ENCODE data around the gene MIOX. TPM values are rescaled to one million over a fixed set of nuclear protein-coding genes. Genes with fewer than 3 reads are reported as not detected.
A peak's percentile ranks its signal among the peaks of the same experiment; 100 is the strongest.

Gene MIOX
- total RNA-seq, 1 donor from 2014 or later, result 0.99 TPM

GRCh38 chr22:50522806-50523438 lies 36.3 kb downstream of the MIOX start:
- Mint-ChIP-seq H3K4me3 (ENCODE audit: unreplicated experiment) (no peak overlapping the region), H3K27ac (ENCODE audit: unreplicated experiment) (no peak overlapping the region), H3K4me1 (ENCODE audit: low read depth) (peaks cover 34% of the 10 kb centered on the region), H3K27me3 (ENCODE audit: low read depth) (no peaks in the 10 kb centered on the region), H3K36me3 (ENCODE audit: low read depth) (peaks cover 7% of the 10 kb centered on the region), H3K9me3 (ENCODE audit: low read depth) (no peaks in the 10 kb centered on the region)
- no peak for TF ChIP-seq CTCF (IDR thresholded peaks at IDR 0.05)
- no peak for DNase-seq (ENCODE audit: low spot score)

- no peaks in the 10 kb centered on the region for H3K9me3 Mint-ChIP-seq (ENCODE audit: low read depth)
- H3K36me3 Mint-ChIP-seq (ENCODE audit: low read depth), result peaks cover 7% of the 10 kb centered on the region
- no peak for DNase-seq (ENCODE audit: low spot score)
- no peak overlapping the region for H3K4me3 Mint-ChIP-seq (ENCODE audit: unreplicated experiment)
- TF ChIP-seq CTCF (IDR thresholded peaks at IDR 0.05), result no peak
- peaks cover 39% of the 10 kb centered on the region for H3K4me1 Mint-ChIP-seq (ENCODE audit: low read depth)
- H3K27me3 Mint-ChIP-seq (ENCODE audit: low read depth), result no peaks in the 10 kb centered on the region
- no peak overlapping the region for H3K27ac Mint-ChIP-seq (ENCODE audit: unreplicated experiment)
Observed at GRCh38 chr22:50523458-50523805, 36.8 kb downstream of the MIOX start.

- Mint-ChIP-seq H3K36me3 (ENCODE audit: low read depth) (peaks cover 7% of the 10 kb centered on the region), H3K27ac (ENCODE audit: unreplicated experiment) (peak overlapping the region; percentile 89), H3K4me3 (ENCODE audit: unreplicated experiment) (peak overlapping the region; percentile 95), H3K27me3 (ENCODE audit: low read depth) (no peaks in the 10 kb centered on the region), H3K4me1 (ENCODE audit: low read depth) (peaks cover 46% of the 10 kb centered on the region), H3K9me3 (ENCODE audit: low read depth) (no peaks in the 10 kb centered on the region)
- no peak for TF ChIP-seq CTCF (IDR thresholded peaks at IDR 0.05)
- DNase-seq (ENCODE audit: low spot score), result peak; percentile 50
Observed at GRCh38 chr22:50523806-50524675, 37.4 kb downstream of the MIOX start.

GRCh38 chr22:50524676-50525103 lies 38.0 kb downstream of the MIOX start:
- Mint-ChIP-seq H3K4me1 (ENCODE audit: low read depth) (peaks cover 46% of the 10 kb centered on the region), H3K27me3 (ENCODE audit: low read depth) (no peaks in the 10 kb centered on the region), H3K9me3 (ENCODE audit: low read depth) (no peaks in the 10 kb centered on the region), H3K27ac (ENCODE audit: unreplicated experiment) (peak overlapping the region; percentile 89), H3K4me3 (ENCODE audit: unreplicated experiment) (peak overlapping the region; percentile 95), H3K36me3 (ENCODE audit: low read depth) (peaks cover 4% of the 10 kb centered on the region)
- peak; percentile 69 for DNase-seq (ENCODE audit: low spot score)
- no peak for TF ChIP-seq CTCF (IDR thresholded peaks at IDR 0.05)

GRCh38 chr22:50525104-50525857 lies 38.6 kb downstream of the MIOX start, which contains the start of gene SCO2:
TSS of gene SCO2 (minus strand) at chr22:50525598. CDS start at chr22:50524411, 1,187 bp downstream.
- Mint-ChIP-seq H3K4me3 (ENCODE audit: unreplicated experiment) (peak within 1 kb of the TSS; percentile 95), H3K27me3 (ENCODE audit: low read depth) (no peaks in the 10 kb centered on the region), H3K36me3 (ENCODE audit: low read depth) (peaks cover 3% of the 10 kb centered on the region), H3K9me3 (ENCODE audit: low read depth) (no peaks in the 10 kb centered on the region), H3K4me1 (ENCODE audit: low read depth) (peaks cover 46% of the 10 kb centered on the region), H3K27ac (ENCODE audit: unreplicated experiment) (peak within 1 kb of the TSS; percentile 92)
- peak; percentile 97 for DNase-seq (ENCODE audit: low spot score)
- peak; percentile 73 for TF ChIP-seq CTCF (IDR thresholded peaks at IDR 0.05)
